ENCODE measurements around the gene TBC1D22A.
A peak's percentile ranks its signal among the peaks of the same experiment; 100 is the strongest.
"Not testable (repeated sequence)": the region's sequence is repeated elsewhere in the genome, so short reads cannot be mapped to it uniquely, and the experiment has no call there.

The TBC1D22A gene

GRCh38 chr22:47045691-47046410, 283.4 kb downstream of the TBC1D22A start:
- H3K27ac Mint-ChIP-seq: no peak overlapping the region
- TF ChIP-seq CTCF (IDR thresholded peaks at IDR 0.05; ENCODE audit: unreplicated experiment in 3 of 3): no peak
- H3K27me3 Mint-ChIP-seq (ENCODE audit: low read depth): peaks cover 3% of the 10 kb centered on the region
- no peaks in the 10 kb centered on the region for H3K9me3 Mint-ChIP-seq
- peaks cover 44% of the 10 kb centered on the region for H3K4me1 Mint-ChIP-seq
- H3K4me3 Mint-ChIP-seq: no peak overlapping the region
- H3K36me3 Mint-ChIP-seq (ENCODE audit: low read depth): no peaks in the 10 kb centered on the region

GRCh38 chr22:47046411-47047065, 284.1 kb downstream of the TBC1D22A start:
- H3K27ac Mint-ChIP-seq: no peak overlapping the region
- H3K4me1 Mint-ChIP-seq: peaks cover 44% of the 10 kb centered on the region
- H3K27me3 Mint-ChIP-seq (ENCODE audit: low read depth): peaks cover 3% of the 10 kb centered on the region
- H3K36me3 Mint-ChIP-seq (ENCODE audit: low read depth): no peaks in the 10 kb centered on the region
- H3K4me3 Mint-ChIP-seq: no peak overlapping the region
- TF ChIP-seq CTCF (IDR thresholded peaks at IDR 0.05; ENCODE audit: unreplicated experiment in 3 of 3): no peak
- no peaks in the 10 kb centered on the region for H3K9me3 Mint-ChIP-seq

- Mint-ChIP-seq H3K36me3 (ENCODE audit: low read depth) (no peaks in the 10 kb centered on the region), H3K27ac (no peak overlapping the region), H3K4me3 (no peak overlapping the region), H3K27me3 (ENCODE audit: low read depth) (peaks cover 8% of the 10 kb centered on the region), H3K9me3 (no peaks in the 10 kb centered on the region), H3K4me1 (peaks cover 49% of the 10 kb centered on the region)
- TF ChIP-seq CTCF (IDR thresholded peaks at IDR 0.05; ENCODE audit: unreplicated experiment in 3 of 3): no peak
These were observed 285.1 kb downstream of the TBC1D22A start for GRCh38 chr22:47047321-47048122.

- no peaks in the 10 kb centered on the region for H3K36me3 Mint-ChIP-seq (ENCODE audit: low read depth)
- H3K4me3 Mint-ChIP-seq: no peak overlapping the region
- TF ChIP-seq CTCF (IDR thresholded peaks at IDR 0.05; ENCODE audit: unreplicated experiment in 3 of 3): no peak
- H3K27me3 Mint-ChIP-seq (ENCODE audit: low read depth): peaks cover 8% of the 10 kb centered on the region
- H3K9me3 Mint-ChIP-seq: no peaks in the 10 kb centered on the region
- peak overlapping the region in 1 of 3 experiments; percentile 40 for H3K27ac Mint-ChIP-seq
- peaks cover 48% of the 10 kb centered on the region for H3K4me1 Mint-ChIP-seq
These were observed 285.9 kb downstream of the TBC1D22A start for GRCh38 chr22:47048123-47049077.

- Mint-ChIP-seq H3K4me3 (no peak overlapping the region), H3K27me3 (ENCODE audit: low read depth) (peaks cover 8% of the 10 kb centered on the region), H3K4me1 (peaks cover 46% of the 10 kb centered on the region), H3K27ac (peak overlapping the region; percentile 6 to 15 (median 11)), H3K9me3 (no peaks in the 10 kb centered on the region), H3K36me3 (ENCODE audit: low read depth) (no peaks in the 10 kb centered on the region)
- no peak for TF ChIP-seq CTCF (IDR thresholded peaks at IDR 0.05; ENCODE audit: unreplicated experiment in 3 of 3)
These were observed 286.7 kb downstream of the TBC1D22A start for GRCh38 chr22:47049078-47049624.

GRCh38 chr22:47049736-47050400, 287.4 kb downstream of the TBC1D22A start:
- not testable (repeated sequence) for H3K36me3 Mint-ChIP-seq (ENCODE audit: low read depth); H3K9me3 Mint-ChIP-seq; H3K4me3 Mint-ChIP-seq; H3K27me3 Mint-ChIP-seq (ENCODE audit: low read depth)
- H3K4me1 Mint-ChIP-seq: peaks cover 40% of the 10 kb centered on the region
- H3K27ac Mint-ChIP-seq: peak overlapping the region; percentile 11 to 46 (median 41)
